Limb (tissue), 2 donors: ENCODE measurements around the gene UNC5C.

Experiments used
- DNase-seq, 2 donors: peaks; one replicate each; pipeline ENCODE4 v3.0.0-alpha.2; 2016; ENCODE audit errors: extremely low spot score in 2 of 2

UNC5C gene

DNA sequence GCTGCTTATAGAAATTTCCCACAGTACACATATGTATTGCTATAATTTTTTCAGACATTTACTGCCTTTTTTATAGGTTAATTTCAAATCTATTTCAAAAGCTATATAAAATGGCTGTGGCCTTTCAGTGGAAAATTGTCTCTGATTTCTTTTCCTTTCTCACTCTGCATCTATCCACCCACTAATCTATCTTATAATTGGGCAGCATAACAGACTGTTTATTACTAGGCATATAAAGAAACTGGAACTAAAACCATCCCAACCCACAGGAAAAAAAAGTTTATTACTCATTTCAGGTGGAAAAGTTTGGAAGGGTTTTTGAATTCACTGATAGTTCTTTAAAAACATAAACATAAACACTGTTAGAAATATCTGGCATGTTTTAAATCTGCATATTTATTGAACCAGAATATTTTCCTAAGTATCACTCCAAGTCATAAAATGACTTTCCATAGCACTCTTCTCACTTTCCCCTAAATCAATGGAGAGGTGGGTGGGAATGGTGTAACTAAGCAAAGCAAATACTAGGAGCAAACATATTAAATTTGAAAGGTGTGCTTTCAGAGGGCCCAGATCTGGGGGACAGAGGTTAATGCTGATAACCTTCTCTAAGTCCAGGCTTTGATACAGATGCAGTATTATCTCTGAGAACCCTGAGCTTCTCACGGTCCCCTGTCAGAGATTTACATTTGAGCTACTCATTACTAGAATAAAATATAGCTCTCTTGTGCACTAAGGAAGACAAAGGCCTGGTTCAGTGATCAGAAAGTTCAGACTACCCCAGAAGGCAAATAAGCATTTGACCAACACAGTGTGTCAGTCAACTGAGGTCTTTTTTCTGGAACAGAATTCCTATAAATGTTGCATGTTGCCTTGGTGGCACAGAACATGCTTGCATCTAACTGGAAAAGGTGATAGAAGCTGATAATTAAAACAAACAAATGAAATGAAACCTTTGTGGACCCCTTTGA, 328.3 kb downstream of the UNC5C start:
- no peak for DNase-seq

DNA sequence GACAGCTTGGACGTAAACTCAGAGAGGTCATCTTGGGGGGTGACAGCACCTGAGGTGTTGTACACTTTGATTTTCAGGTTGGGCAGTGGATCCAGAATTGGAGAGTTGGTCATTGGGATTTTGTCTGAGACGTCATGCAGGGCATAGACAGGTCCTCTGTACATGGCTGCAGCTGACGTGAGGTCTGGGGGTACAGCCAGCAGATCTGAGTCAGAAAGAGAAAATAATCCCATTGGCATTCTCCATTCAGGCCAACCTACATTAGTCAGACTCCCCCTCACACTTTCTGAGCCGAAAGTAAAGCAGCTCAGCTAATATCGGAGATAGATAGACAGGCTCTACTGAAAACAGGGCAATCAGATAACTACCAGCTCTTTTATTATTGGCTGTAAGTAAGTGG, 329.7 kb downstream of the UNC5C start:
- no peak for DNase-seq

DNA sequence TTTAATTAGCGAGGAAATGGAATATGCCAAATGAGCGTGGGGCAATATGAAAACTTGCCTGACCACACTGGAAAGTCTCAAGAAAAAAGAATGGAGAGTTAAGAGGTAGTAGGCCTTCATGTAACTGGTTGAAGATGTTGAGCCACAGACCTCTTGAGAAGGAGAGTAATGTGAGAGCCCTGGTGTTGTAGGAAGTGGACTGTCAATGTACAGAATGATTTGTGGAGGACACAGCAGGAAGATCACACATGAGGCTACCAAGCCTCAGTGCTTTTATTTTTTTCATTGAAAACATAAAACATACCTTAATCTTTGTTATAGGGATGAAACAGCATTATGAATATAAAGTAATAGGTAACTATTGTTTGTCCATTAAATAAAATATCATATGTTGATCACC, 331.6 kb downstream of the UNC5C start:
- DNase-seq: no peak

DNA sequence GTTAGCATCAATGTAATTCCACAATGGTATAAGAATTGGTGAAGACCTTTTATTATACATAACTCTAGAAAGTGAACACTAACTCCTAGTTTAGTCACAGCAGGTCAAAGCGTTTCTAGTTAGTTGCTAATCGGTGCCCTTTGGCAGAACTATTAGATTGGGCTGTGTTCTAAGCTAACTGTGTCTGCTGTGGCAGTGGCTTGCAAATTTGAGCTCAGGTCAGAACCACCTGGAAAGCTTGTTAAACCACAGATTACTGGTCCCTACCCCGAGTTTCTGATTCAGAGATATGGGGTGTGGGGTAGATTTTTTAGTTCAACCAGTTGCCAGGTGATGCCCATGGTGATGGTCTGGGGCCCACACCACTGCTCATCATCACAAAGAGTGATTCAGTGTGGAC, 332.1 kb downstream of the UNC5C start:
- DNase-seq: no peak

DNA sequence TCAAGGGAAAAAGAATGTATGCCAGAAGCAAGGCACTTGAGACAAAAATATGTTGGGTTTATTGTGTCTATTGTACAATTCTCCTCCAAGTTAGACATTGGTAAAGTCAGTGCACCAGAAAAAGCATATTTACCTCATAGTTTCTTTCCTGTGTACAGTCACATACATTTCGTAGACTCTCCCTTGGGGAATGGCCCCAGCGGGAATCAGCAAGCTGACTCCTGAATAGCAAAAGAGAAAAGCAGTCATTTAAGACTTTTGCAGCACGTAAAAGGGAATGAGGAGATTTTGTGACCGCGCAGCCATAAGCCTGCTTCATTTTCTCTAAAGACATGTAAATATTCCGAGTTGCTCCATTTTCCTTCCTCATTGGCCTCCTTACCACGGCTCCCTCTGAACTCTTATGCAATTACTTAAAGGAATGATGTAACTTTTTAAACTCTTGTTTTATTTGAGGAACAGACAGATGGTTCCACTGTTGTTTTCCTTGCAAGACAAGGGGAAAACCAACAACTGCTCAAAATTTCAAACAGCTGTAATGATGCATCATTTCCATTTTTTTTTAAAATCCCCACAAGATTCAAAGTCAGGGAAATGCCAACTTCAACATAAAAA, 332.7 kb downstream of the UNC5C start:
- no peak for DNase-seq

DNA sequence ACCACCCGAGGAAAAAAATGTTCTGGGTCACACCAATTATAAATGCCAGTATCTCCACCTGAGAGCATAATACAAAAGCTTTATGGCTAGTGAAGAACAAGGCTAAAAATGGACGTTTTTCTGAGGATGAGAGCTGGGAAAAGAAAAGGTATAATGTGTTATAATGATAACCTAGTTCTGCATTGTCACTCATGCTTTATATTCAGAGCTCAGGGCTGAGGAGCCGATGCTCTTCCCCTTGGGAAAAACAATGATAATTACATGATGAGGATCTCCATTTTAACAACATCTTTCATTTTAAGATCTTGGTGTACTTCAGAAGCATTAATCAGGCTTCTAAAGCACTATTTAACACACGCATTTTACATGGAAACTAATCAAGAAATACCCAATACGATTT, 333.7 kb downstream of the UNC5C start:
- DNase-seq: no peak

DNA sequence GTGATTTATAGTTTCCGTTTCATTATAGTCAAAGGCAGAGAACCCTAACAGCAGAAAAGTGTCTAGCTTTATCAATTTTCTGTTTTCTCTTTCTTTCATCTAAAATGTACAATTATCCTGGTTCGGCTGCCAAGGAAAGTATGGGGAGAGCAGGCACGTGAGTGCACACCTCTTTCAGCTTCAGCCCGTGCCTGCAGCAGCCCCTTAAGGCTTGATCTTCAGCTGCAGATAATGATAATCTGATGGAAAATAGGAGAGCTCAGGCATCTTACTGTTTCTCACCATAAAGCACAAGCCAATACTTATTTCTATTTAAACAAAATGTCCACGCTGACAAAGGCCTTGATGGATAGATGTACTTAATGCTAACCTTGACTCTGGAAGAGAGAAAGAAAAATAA, 334.4 kb downstream of the UNC5C start:
- DNase-seq: no peak

DNA sequence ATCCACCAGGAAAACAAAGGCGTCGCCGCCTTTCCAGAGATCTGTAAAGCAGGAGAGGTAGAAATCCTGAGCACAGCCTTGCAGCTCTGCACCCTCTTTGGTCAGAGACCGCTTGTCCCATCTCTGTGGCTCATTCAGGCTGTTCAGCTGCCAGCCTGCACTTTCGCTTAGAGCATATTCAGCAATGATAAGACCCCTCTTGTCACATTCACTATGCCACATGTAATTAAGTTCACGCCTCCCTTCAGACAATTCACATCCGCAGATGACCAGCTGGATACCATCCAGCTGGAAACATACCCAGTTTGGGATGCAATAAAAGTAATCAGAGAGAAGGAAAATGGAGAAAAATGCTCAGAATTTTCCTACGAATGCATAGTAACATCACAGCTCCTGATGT, 335.4 kb downstream of the UNC5C start:
- DNase-seq: no peak

DNA sequence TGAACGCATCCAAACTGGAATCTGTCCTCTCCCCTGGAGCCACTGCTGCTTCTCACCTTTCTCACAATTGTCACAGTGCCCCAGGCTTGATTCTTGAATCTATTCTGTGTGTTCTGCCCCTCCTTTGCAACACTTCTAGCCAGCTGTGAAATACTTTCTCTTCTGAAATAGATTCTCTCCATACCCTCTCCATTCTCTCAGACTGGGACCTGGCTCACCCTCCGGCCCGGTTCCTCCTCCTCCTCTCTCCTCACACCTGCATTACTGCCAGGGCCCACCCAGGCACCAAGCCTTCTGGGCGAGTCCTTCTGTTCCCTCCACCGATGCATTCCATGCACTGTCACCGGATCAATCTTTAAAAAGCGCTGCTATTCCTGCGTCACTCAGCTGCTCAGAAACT, 336.1 kb downstream of the UNC5C start:
- no peak for DNase-seq

DNA sequence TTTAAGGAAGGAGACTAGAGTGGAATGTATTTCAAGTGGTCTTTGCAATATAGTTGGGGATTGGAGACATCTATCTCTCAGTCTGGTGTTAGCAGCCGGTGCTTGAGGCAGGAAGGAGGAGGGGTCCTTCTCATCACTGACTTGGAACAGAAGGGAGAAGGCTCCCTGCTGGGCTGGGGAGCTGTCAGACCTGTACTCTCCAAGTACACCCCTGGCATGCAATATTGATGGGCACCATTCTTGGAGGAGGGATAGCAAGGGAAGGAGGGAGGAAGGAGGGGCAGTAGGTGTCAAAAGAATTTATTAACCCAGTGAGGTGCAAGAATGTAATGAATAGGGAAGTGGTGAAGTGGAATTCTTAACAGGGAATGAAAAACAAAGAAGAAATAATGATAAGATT, 338.8 kb downstream of the UNC5C start:
- DNase-seq: no peak

DNA sequence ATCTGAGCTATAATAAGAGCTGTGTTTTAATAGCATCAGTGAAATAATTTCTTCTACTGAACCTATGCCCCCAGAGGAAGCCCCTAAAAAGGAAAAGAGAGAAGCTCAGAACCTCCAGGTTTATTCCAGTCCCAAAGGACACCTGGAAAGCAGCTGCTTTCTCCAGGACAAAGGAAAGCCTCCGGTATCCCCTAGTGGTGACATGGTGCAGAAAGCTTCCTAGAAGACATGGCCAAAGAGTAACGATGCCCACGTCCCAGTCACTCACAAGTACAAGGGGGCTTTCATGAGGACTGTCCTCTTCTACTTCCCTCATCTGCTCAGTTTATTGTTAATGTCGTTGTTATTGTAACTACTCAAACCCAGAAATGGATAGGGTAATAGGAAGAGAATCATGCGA, 343.9 kb downstream of the UNC5C start:
- no peak for DNase-seq

DNA sequence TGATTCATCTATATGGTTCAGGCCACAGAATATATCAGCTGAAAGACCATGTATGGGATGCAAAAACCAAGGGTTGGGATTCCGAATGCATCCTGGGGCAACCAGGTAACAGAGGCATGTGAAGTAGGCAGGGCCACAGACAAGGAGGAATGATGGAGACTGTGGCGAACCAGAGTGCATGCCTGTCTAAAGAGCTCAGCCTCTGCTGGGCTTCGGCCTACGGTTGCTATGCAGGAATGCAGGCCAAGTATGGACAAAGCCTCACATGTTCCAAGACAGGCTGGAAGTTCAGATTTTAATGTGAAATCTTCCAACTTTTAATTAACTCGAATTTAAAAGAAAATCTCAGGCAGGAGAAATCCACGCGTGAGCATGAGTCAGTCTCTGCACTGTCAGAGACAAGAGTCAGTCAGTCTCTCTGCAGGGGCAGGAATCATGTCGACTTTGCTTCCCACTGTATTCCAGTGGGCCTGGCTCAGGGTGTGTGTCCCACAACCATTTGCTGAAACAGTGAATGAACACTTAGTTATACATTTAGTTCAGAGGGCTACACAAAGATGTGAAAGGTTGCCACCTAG, 344.4 kb downstream of the UNC5C start:
- no peak for DNase-seq

DNA sequence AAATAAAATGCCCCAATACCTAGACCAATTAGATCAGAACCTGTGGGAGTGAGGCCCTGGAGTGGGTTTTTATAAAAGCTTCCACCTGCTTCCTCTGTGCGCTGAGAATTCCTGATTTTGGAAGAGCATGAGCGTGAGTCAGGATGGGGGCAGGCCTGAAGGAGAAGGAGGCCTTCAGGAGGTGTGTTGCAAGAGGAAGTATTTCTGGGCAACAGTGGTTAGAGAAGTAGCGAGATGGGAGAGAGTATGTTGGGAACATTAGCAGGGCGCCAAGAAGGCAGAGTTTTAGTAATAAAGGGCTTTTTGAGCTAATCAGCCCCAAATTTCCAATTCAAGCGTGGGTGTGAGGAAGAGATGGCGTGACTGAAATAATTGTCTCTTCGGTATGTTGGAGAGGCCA, 349.8 kb downstream of the UNC5C start:
- DNase-seq: no peak

DNA sequence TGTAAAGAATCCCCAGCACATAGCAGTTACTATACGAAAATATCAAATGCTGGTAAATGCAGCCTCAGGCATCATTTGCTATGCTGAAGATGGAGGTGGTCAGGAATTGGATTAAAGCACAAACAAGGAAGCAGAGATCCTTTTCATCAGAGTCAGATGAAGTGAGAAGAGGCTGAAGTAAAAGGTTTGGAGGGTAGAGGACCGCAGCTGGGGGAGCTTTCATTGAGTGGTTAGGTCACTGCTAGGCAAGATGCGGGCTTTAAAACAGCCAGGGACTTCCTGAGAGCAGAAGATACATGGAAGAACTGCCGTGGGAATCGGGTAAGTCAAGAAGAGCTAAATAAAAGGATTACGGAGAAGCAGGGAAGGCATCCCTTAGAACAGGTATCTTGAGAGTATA, 351.4 kb downstream of the UNC5C start:
- no peak for DNase-seq

DNA sequence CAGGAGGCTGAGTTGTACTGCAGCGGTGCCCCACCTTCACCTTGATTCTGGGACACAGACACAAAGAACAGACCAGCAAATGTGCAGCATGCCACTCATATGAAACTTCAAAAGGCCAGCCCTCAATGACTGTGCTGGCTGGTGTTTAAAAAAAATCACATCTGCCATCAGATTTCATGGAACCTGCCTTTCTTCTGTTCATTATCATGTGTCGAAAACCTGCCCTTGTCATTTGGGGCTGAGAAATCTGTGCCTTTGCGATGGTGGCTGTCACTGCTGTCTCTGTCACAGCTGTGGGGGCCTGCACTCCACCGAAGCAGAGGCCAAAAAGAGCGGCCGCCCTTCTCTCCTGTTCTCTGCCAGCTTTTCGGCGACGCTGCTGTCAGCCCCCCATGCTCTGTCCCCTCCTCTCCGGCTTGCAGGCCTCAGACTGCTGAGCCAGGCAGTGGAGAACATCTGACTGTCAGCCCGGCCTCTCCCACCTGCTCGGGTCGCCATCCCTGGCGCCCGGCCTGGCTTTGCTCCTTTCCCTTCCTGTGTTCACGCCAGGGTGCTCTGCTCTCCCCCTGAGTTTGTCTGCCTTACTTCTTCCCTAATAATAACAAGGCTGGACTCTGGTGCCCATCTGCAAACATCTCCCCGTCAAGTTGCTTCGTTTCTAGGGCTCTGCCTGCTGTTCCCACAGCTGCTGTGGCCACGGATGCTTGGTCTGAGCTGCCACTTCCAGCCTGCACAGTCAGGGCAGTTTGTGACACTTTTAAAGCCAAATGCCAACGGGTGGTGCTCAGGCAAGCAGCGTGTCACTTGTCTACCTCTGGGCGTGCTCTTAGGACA, 355.2 kb downstream of the UNC5C start:
- DNase-seq: no peak

DNA sequence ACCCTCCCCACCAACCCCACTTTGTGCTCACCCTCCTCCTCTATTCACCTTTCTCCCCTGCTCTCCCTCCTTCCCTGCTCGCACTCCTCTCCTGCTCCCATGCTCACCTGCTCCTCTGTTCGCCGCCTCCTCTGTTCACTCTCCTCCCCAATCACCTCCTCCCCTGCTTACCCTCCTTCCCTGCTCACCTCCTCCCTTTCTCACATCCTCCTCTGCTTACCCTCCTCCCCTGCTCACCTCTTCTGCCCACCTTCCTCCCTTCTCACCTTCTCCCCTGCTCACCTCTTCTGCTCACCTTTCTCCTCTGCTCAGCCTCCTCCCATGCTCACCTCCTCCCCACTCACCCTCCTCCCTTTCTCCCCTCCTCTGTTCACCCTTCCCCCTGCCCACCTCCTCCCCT, 357.2 kb downstream of the UNC5C start:
- no peak for DNase-seq

DNA sequence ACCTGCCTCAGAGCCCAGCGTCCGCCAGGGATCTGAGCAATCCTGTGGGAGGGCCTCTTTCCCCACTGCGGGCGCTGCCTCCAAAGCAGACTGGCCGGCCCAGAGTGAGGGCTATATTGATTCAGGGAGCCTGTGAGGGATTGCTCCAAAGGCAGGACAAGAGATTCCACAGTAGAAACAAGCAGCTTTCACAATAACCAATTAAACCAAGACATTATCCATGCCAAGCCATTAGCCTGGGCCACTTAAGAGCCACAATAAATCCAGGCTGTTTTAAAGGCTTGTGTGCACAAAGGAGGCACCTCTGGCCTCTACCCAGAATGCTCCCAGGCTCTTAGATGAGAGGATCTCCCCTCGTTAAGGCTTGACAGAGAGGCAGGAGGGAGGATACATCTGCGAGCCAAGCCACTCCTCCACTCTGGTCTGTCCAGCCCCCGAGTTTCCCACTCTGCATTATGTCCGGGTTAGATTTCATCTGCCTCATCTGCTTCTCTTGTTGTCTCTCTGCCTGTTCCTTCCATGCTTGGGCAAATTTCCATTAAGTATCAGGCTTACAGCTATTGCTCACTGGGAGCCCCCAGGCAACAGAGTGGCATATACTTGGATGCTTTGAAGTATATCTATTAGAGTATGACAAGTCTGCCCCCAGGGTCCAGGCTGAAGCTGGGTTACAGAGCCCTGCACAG, 357.9 kb downstream of the UNC5C start:
- DNase-seq: peak in 1 of 2 donors; percentile 47

DNA sequence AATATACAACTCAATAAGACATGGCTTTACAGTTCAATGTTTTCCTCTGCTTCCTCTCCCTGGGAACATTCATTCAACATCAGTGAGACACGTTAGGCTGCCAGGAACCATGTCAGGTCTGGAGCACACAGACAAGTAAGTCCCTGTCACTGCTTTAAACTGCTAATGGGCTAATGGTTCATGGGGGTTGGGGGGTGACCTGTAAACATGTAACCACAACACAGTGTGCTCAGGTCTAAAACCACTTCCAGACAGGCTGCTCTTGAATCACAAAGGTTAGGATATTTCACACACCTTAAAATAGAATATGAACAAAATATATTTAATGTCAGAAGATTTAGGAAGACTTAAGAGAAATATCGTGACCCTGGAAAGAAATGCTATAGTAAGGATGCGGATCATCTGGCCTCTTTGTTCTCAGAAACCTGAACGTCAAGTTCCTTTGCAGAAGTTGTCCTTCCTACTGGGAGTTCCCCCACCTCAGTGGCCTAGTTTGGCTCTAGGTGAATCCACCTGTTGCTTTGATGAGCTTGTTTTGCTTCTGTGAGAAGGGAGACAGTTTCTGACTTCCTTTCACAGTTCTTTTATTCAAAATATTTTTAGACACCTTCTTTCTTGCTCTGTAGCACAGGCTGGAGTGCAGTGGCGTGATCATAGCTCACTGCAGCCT, 359.9 kb downstream of the UNC5C start:
- no peak for DNase-seq

DNA sequence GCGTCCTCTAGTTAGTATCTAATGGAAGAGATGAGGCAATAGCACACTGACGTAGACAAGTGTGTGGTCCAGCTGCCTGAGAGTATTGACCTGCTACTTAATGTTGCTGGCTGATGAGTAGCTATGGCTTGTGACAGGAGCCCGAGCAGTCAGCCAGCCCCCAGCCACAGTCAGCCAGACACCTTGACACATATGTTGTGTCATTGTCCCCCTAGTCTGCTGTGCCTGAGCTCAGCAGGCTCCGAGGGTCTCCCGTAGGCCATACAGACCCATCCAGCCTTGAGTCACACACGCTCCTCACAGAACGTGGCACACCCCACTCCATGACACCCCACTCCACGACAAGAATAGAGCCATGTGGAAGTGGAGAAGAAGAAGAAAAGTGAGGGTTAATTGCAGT, 362.1 kb downstream of the UNC5C start:
- DNase-seq: no peak

DNA sequence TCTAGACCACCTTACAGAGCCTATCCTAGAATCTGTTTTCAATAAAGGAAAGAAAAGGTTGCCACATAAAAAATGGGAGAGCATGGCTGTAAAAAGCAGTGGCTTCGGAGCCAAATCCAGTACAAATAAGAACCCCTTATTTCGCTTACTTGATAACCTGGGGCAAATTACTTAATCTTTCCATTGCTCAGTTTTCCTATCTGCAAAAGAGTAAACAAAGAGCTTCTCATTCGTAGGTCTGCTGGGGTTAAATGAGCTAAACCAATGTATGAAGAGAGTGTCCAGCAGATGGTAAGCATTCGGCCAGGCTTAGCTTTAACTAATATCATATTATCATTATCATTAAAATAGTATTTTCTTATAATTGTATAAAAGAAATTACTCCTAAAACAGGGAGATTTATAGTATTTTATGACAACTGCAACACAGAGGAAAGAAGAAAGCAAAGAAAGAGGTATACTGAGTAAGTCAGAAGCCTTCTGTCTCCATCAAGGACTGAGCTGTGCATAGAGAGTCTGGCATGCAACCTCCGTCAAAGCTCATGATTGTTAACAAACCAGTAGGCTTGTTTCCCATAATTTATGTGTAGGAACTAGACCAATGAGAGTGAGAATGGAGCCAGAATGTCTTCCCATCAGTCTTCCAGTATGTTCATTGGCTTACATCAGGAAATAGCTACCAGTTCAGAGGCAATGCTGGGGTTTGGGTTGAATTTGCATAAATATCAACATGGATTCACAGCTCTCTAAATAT, 364.9 kb downstream of the UNC5C start:
- no peak for DNase-seq
